ENCODE data around the gene TBL1X.
"Not testable (repeated sequence)": the region's sequence is repeated elsewhere in the genome, so short reads cannot be mapped to it uniquely, and the experiment has no call there.

TBL1X gene

DNA sequence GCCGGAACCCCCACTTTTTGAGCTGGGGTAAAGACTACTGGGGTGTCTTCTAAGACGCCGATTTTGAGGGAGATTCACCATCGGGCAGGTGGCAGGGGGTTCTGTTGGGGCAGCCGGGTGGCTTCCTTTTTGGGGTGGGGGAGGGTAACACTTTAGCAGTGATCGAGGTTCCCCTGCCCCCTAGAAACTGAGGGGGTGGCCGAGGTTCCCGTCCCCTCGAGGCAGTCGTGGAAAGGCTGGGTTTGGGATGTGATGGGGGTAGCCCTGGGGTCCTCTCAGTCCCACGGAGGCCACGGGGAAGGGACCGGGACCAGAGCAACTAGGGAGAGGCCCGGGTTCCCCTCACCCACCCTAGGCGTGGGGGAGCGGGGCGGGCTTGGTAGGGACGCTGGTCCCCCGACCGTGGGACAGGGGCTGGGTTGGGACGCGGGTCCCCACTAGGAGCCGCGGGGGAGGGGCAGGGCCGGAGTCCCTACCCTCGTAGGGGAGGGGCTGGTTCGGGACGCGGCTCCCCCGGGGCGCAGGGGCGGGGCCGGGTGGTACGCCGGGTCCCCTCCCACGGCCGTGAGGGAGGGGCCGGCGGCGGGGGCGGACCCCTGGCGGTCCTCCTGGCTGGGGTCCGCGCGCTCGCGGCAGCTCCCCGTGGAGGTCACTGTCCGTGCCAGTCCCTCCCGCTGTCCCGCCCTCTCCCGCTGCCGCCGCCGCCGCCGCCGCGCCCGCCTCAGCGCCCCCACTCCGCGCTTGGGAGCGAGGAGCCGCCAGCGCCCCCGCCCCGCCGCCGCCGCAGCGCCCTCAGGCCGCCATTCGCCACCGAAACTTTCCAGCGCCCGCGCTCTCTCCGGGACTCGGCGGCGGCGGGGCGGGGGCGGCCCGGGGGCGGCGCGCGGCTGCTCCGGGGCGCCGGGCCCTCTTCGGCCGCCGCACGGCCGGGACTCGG, at the start of gene TBL1X:
TBL1X (plus strand) TSS at position 624 of the 937 bp plus-strand sequence. CDS start 188,529 bp downstream, outside the sequence.
- DNase-seq (ENCODE audit: low spot score) = peak; percentile 79

DNA sequence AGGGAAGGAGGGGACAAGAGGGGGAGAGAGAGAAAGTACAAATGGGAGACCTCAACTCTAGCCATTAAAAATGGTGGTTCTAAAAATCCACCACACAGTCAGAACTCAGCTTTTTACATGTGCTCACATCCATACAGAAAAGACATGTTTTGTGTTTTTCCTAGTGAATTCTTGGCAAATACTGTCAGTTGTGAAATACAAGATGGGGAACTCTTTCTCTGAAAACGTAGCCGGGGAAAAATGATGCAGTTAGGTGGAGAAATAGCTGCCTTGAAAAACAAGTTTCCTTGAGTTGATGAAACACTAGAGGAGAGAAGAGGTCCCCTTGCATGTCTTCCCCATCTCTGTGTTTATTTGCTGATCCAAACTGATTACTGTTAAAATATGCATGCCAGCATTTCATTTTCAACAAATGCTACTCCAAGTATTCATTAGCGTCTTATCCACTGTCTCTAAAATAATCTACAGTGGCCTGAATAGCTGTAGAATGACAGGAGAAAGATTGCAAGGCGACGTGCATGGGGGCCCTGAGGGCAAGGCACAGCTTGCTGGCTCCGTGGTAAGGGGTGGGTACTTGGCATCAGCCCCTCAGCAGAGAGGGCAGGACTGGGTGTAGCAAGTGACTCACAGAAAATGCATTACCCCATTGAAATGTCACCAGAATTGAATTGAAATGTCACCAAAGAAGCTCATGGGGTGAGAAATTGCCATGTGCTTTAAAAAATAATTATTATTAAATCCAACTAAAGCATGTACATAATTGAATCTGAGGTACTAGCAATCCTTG, 48.1 kb upstream of the TBL1X start:
- peak; percentile 43 for DNase-seq (ENCODE audit: low spot score)

DNA sequence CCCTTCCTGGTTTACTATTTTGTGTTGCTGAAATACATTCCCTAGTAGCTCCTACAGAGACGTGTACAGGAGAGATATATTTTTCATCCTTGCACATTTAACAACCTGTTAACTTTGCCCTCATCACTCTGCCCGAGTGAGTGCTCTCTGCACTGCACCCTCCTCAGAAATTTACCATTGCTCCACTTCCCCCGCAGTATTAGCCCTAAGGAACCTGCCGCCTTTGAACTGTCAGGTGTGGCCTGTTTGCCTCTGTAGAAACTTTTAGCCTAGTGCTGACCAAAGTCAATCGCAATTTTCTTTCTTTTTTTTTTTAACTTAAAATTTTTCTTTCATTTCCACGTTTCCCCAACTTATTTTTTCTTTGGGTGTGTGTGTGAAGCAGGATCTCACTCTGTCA, 46.6 kb upstream of the TBL1X start:
- DNase-seq (ENCODE audit: low spot score) = no peak

DNA sequence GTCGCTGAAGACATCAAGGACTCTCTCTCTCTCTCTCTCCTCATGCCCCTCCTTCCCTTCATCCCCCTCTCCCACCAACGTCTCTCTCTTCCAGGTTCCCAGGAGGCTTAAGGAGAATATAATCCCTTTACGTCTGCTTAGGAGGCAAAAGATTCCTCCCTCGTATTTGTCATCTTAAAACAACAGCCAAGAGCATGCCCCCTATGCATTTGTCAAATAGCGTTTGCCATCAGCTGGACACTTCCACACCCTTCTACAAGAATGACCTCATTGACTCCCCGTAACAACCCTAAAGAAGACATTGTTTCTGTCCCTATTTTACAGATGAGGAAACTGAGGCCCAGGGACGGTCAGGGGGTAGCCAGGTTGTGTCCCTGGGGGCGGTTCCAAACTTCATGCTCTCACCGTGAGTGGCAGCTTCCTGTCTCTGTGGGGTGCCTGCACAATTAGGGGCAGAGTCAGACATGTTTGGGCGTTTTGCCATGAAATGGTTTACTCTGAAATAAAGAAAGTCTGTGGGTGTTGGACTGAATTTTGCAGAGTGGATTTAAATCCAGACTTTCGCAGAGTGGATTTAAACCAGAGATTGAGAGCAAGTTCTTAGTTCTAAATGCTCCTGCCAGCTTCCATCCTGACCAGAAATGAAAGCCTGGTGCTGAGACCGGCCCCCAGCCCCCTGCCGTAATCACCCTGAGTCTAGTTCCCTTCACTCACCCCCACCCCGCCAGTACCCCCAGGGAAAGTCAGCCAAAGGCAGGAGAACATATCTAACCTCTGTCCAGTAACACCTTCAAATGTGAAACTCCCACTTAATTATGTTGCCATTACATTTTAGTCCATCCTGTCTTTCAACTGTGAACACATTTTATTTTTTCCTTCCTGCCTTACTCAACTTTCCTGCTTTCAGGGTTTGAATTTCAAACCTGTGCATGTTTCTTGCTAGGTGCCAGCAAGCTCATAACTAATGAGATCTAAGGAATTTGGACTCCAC, 44.3 kb upstream of the TBL1X start:
- no peak for DNase-seq (ENCODE audit: low spot score)

DNA sequence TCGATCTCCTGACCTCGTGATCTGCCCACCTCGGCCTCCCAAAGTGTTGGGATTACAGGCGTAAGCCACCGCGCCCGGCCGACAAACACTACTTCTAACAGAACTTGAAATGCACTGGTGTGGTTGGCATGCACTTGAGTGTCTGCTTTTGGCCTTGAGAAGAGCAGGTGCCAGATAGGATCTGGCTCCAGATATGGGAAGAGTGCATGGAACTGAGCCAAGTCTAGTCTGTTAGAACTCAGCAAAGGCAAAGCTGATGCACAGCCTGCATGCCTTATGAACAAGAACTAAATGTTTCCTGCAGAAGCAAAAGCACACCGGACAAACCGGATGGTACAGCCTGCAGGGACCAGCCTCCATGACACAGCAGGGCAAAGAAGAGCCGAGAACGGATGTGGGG, 35.1 kb upstream of the TBL1X start:
- no peak for DNase-seq (ENCODE audit: low spot score)

DNA sequence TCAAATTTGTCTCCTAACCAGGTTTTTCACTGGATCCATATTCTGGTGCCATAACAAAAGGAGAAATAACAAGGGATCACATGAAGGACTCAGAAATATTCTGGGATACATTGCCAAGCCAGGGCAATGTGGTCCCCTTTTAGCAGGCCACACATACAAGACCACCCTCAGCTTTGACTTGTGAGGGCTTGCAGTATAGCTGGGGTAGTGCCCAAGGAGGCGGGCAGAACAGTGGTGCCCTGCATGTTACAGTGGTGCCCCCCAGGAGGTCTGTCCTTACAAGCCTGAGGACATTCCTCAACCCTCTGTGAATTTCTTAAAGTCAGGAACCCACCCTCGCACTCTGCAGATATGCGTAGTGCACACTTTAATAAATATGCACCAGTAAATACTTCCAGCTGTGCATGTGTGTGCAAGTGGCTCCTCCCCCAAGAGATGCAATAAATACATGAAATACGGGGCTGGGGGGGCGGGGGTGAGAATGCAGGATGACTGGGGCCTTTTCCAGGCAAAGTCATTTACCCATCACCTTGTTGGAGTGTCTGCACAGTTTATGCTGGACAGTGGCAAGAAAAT, 34.4 kb upstream of the TBL1X start:
- no peak for DNase-seq (ENCODE audit: low spot score)

DNA sequence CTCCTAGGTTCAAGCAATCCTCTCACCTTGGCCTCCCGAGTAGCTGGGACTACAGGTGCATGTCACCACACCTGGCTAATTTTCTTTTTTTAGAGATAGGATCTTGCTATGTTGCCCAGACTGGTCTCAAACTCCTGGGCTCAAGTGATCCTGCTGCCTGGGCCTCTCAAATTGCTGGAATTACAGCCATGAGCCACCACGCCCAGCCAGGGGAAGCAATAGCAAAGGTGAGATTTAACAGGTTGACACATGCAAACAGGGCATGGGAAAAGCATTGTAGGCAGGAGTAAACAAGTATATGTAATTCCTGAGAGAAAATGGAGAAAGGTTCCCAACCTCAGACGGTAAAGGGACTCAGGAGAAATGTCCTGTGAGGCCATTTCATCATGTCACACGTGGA, 33.6 kb upstream of the TBL1X start:
- DNase-seq (ENCODE audit: low spot score) = no peak

DNA sequence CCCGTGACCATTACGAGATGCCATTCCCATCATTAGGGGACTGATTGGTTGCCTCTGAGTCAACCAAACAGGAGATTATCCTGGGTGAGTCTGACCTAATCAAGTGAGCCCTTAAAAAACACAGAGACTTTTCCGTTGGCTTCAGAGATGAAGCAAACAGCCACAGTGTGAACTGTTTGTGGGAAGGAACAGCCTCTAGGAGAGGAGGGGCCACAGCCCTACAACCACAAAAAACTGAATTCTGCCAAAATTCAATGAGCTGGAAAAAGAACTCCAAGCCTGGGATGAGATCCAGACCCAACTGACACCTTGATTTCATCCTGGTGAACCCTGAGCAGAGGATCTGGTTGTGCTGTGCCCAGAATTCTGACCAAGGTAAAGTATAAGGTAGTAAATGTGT, 31.3 kb upstream of the TBL1X start:
- DNase-seq (ENCODE audit: low spot score) = no peak

DNA sequence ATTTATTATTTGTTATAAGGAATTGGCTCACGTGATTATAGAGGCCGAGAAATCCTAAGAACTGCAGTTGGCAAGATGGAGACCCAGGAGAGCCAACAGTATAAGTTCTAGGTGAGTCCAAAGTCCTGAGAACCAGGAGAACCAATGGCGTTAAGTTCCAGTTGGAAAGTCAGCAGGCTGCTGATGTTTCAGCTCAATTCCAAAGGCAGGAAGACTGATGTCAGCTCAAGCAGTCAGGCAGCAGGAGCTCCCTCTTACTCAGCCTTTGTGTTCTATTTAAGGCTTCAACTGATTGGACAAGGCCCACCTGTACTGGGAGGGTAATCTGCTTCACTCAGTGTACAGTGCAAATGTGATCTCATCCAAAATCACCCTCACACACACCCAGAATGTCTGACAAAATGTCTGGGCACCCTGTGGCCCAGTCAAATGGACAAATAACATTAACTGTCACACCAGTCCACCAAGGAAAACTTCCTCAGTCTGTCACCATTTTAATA, 30.8 kb upstream of the TBL1X start:
- no peak for DNase-seq (ENCODE audit: low spot score)

DNA sequence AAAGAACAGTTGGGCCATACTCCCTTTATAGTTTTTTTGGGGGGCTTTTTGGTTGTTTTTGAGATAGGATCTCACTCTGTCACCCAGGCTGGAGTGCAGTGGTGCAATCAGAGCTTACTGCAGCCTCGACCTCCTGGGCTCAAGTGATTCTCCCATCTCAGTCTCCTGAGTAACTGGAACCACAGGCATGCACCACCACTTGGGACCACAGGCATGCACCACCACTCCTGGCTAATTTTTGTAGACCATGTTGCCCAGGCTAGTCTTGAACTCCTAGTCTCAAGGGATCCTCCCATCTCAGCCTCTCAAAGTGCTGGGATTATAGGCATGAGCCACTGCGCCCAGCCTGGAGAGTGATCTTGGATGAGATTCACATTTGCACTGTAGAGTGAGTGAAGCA, 29.8 kb upstream of the TBL1X start:
- not testable (repeated sequence) for DNase-seq (ENCODE audit: low spot score)

DNA sequence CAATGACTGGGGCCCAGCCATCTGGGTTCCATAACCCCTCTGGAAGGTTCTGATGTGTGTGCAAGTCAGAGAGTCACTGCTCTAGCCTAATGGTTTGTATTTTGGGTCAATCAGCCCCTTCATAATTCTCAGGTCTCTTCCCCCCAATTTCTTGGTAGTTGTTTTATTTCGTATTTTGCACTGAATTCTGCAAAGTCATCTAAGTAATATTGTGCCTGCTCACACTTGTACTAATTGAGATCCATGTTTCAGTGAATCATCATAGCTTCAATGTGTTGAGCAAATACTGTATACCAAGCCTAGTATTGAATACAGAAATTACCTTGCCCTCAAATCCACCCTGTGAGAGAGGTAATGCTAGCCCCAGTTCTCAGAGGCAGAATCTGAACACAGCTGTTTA, 28.0 kb upstream of the TBL1X start:
- DNase-seq (ENCODE audit: low spot score) = no peak

DNA sequence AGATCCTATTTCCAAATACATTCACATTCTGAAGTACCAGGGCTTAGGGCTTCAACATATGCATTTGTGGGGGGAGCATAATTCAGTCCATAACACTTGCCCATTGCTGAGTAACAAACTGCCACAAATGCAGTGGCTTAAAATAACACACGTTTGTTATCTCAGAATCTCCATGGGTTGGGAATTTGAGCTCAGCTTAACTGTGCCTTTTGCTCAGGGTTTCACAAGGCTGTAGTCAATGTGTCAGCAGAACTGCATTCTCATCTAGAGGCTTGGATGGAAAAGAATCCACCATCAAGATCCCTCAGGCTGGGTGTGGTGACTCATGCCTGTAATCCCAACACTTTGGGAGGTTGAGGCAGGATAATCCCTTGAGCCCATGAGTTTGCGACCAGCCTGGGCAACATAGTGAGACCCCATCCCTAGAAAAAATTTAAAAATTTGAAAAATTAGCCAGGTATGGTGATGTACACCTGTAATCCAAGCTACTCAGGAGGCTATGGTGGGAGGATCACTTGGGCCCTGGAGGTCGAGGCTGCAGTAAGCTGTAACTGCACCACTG, 25.8 kb upstream of the TBL1X start:
- no peak for DNase-seq (ENCODE audit: low spot score)

DNA sequence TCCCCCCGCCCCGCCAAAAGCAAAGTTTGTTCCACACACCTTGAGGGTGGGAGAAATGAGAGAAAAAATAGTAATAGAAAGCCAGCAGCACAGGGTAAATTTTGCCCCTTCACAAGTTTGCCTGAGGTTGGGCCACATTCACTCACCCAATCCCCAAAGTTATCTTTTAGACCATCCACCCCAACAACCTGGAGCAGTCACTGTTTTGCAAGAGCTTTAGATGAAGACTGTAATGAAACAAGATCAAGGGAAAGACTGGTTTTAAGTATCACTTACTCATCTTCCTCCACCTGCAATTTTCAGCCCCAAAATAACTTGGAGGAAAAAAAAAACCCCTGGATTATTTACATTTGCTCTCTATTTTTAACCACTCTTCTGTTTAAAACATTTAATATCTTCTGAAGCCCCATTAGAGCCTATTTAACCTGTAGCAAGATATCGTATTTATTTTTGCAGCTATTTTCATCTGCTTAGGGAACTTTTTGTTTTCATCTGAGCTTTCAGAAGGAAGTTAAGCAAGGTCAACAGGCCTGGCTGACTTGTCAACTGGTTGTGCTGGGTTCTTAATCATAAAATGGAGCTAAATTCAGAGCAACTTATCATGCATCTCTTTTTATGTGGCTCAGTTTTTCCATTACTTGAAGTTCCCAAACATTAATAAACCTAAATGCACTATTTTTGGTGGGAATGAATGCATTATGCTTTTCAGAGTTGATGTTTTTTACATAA, 24.6 kb upstream of the TBL1X start:
- no peak for DNase-seq (ENCODE audit: low spot score)

DNA sequence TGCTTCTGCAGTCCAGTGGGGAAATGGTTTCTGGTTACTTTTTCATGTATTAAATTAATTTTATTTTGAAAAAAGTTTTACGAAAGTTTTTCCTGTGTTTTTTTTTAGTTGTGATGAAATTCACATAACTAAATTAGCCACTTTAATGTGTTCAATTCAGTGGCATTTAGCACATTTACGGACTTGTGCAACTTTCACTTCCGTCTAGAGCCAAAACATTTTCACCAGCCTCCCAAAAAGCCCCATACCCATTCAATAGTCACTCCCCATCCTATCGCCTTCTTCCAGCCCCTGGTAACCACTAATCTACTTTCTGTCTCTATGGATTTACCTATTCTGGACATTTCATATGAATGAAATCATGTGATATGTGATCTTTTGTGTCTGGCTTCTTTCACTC, 22.8 kb upstream of the TBL1X start:
- no peak for DNase-seq (ENCODE audit: low spot score)

DNA sequence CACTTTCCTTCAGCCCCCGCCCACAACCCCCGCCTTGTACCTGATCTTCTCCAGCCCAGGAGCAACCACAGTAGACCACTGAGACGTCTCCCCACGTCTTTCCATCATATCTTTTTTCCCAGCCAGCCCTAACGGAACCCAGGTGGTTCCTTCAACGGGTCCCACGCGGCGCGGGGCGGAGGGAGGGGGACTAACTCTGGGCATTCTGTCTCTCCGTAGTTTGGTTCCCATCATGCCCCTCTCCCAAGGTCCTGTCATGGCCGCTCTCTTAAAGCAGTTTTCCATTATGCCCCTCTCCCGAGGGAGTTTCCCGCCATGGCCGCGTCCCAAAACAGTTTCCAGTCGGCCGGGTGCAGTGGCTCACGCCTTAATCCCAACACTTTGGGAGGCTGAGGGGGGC, 21.5 kb upstream of the TBL1X start:
- no peak for DNase-seq (ENCODE audit: low spot score)

DNA sequence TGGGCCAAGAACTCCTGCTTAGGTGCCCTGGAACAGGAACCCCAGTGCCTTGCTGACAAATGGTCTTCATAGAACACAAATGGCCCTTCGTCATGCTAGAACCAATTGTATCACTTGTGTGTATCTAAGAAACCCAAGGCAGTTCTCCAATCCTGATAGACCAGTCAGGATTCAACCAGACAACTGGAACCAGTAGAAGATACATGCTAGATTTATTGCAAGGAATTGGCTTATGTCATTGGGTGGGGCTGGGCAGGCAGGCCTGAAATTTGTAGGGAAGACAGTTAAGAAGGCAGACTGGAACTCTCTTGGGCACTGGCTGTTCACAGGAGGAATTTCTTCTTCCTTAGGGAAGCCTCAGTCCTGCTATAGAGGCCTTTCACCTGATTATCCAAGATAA, 17.0 kb upstream of the TBL1X start:
- DNase-seq (ENCODE audit: low spot score) = no peak

DNA sequence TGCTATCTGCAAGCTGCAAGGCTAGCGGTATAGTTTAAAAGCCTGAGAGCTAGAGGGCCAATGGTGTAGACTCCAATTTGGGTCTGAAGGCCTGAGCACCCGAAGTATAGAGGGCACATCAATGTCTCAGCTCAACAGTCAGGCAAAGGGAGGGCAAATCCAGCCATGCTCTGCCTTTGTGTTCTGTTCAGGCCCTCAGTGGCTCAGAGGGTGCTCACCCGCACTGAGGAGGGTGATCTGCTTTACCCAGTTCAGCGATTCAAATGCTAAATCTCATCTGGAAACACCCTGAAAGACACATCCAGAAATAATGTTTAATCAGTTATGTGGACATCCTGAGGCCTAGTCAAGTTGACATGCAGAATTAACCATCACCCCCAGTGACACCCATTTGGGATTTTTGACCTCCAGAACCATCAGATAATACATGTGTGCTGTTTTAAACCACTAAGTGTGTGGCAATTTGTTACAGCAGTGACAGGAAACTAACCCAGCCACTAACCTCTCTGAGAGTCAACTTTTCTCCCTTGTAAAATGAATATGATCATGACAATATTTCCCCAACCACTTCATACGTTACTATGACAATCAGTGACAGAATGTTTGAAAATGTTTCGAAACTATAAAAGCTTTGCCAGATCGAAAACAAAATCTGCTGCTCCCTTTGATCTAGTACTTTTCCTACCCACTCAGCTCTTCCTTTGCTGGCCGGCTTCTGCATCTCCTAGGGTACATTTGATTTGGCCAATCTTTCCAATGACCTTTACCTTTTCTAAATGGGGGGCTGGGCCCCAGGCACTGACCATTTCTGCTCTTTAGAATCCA, 8.4 kb upstream of the TBL1X start:
- no peak for DNase-seq (ENCODE audit: low spot score)

DNA sequence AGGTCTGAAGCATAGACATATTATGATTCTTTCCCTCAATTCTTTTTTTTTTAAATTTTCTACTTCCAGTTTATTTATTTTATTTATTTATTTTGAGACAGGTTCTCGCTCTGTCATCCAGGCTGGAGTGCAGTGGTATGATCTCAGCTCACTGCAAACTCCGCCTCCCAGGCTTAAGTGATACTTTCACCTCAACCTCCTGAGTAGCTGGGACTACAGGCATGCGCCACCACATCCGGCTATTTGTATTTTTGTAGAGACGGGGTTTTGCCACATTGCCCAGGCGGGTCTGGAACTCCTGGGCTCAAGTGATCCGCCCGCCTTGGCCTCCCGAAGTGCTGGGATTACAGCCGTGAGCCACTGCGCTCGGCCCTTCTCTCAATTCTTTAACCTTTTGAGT, 6.8 kb upstream of the TBL1X start:
- not testable (repeated sequence) for DNase-seq (ENCODE audit: low spot score)

DNA sequence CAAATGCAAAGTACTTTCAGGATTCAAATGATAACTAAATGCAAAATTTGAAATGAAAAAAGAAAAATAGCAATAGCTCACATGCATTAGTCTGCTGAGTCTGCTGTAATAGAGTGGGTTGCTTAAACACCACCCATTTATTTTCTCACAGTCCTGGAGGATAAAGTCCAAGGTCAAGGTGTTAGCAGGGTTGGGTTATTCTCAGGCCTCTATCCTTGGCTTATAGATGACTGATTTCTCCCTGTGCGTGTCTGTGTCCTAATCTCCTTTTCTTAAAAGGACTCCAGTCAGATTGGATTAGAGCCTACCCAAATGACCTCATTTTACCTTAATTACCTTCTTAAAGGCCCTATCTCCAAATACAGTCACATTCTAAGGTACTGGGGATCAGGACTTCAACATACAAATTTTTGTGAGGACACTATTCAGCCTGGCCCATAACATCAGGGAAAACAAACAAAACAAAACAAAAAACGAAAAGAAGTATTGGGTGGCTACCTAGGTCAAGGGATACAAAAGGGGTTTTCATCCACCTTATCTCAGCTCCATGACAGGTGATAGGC, 6.3 kb upstream of the TBL1X start:
- DNase-seq (ENCODE audit: low spot score) = no peak

Measured in GM03348 (cell line).